GM18507 (cell line): ENCODE measurements around the gene C19orf47.
"Not testable (repeated sequence)": the region's sequence is repeated elsewhere in the genome, so short reads cannot be mapped to it uniquely, and the experiment has no call there.

ENCODE experiments used
- DNase-seq: peaks from one replicate; pipeline ENCODE4 v3.0.0; 2011; ENCODE audit warnings: low read depth; ENCODE audit not compliant: insufficient read length; ENCODE audit errors: extremely low spot score
- FAIRE-seq: peaks from 2 replicates; lab custom pipeline; 2011; peaks lifted over from hg19 to GRCh38; lab: Jason Lieb, UNC

The C19orf47 gene

DNA sequence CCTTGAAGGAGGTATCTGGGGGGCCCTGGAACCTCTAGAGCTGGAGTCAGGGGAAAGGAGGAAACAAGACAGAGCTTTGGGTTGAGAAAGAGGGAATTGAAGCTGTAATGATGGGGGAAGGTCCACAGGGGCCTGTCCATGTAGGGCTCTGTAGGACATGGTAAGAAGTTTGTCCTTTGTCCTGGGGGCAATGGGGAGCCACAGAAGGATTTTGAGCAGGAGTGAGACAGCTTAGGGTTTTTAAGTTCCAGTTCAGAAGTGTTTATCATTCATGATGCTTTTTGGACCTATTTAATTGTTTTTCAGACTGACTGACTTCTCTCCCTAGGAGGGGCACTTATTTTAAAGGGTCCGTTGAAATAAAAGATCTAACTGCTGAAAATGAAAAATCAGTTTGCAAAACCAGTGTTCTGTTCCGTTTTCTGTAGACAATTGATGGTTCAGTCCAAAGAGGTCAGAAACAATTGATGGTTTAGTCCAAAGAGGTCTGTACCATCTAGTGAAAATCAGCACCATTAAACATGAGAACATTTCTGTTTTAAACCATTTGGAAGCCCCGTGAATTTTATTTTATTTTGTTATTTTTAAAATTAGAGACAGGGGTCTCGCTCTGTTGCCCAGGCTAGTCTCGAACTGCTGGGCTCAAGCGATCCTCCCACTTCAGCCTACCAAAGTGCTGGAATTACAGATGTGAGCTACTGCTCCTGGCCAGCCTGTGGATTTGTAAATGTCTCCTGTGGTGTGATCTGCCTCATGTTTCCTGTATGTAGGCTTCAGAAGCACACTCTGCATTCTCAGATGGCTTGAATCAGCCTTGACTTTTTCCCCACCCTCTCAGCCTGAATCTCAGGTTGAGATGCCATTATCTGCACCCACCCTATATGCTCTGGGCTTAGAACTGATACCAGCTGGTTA, 8.7 kb upstream of the C19orf47 start:
- DNase-seq: no peak
- no peak for FAIRE-seq

DNA sequence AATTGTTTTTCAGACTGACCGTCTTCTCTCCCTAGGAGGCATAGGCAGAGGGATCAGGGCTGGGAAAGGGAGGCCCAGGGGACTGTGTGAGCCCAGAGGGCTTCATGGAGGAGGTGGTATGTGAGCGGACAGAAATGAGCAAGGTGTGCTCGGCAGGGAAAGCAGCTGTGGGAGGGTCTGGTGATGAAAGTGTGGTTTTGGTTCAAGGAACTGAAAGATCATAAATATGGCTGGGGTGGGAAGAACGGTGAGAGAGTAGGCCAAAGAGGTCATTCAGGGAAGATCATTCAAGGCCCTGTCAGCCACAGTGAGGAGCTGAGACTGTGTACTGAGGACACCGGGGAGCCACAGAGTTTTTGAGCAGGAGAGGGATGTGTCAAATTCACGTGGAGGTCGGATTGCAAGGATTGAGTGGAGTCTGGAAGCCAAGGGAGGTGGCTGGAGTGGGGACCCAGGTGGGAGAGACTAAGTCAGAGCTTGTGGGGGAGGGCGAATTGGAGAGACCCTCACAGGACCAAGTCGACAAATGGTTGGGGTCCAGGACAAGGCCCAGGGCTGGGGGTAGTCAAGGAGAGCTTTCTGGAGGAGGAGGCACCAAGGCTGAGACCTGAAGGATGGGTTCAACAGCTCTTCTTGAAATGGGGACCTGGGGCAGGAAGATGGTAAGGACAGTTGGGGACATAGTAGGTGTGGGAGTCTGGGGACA, 7.9 kb upstream of the C19orf47 start:
- FAIRE-seq (peak; percentile 81), DNase-seq (no peak)

DNA sequence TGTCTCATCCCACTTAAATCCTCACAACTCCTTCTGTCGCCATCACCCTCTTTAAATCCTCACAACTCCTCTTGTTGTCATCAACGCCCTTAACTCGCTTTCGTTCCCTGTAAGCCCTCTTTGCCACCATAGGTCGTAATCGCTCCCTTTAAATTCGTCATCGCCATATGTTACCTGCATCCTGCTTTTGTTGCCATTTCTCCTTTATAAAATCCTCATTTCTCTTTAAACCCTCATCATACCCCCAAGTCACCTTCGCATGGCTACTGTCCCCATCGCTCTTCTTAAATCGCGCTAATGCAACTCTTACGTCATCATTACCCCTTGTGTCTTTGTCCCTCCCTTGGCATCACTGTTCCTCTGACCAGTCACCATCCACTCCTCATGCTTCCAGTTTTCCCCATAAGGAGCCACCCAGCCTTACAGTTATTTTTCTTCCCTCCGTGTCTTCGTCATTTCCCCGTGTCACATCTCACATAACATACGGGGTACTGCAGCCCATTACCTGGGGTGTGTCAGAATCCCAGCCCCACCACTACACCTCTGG, 837 bp upstream of the C19orf47 start:
- no peak for DNase-seq
- no peak for FAIRE-seq

DNA sequence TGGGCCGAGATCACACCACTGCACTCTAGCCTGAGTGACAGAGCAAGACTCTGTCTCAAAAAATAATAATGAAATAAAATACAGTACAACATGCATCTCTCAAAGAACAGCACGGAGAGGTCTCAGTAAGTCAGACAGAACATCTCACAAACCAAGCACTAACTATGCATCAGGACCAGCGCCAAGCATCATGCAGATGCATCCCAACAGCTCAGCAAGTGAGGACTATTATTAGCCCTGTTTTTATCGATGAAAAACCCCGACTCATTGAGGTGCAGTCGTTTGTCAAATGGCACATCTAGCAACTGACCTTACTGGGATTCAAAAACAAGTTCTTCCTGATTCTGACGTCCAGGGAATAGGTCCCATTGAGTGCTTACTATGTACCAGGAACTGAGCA, 3.8 kb downstream of the C19orf47 start:
- DNase-seq: no peak
- FAIRE-seq: no peak

DNA sequence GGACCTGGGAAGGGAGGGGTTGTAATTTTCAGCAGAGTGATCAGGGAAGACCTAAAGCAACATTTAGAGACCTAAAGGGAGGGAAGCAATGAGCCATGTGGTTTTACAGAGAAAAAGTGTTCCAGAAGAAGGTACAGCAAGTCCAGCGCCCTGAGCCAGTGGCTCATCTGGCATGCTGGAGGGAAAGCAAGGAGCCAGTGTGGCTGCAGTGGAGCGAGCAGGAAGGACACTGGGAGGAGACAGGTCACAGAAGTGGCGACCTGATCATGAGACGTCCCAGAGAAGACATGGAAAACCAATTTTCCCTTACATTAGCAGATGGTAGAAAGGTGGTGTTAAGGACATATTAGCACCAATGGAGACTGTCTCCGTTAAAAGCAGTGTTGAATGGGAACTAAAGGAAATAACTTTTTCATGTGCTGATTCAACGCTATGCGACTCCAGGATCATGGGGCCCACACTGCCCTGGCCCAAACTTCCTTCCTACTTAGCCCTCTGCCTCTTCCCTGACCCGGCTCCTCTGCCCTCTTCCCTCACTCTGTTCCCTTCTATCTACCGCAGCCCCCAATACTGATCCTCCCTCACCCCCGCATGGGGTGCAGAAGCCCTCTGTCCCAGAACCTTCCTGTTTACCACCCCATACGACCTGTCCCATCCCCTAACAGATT, 5.4 kb downstream of the C19orf47 start:
- FAIRE-seq (no peak), DNase-seq (no peak)

DNA sequence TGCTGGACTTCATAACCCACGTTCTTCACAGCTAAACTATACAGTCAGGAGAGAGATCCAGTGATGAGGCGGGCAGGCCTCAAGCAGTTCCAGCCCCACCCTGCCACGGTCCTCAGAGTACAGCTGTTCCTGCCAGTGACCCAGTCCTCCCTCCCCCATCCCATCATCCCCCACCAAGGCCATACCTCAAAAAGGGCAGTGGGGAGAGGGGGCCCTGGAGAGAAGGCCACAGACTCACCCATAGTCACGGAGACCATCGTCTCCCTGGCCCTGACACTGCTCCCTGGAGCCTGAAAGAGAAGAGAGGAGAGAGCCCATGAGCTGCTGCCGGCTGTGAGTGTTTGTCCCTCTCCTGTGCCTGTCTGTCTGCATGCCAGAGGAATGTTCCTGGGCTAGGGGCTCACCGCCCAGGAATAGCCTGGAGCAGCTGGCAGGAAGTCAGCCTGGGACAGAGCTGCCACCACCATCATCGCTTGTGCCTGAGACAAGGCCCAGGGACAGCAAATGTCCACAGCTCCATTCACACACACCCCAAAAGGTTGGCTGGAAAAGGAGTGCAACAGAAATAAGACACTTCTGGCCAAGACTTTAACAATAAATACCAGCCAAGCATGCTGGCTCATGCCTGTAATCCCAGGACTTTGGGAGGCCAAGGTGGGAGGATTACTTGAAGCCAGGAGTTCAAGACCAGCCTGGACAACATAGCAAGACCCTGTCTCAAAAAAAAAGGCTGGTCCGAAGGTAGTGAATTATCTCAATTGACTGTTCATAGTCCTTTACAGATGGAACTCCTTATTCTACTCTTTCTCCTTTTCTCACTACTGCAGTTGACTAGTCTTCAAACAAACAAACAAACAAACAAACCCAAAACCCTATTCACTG, 6.4 kb downstream of the C19orf47 start:
- no peak for FAIRE-seq
- no peak for DNase-seq

DNA sequence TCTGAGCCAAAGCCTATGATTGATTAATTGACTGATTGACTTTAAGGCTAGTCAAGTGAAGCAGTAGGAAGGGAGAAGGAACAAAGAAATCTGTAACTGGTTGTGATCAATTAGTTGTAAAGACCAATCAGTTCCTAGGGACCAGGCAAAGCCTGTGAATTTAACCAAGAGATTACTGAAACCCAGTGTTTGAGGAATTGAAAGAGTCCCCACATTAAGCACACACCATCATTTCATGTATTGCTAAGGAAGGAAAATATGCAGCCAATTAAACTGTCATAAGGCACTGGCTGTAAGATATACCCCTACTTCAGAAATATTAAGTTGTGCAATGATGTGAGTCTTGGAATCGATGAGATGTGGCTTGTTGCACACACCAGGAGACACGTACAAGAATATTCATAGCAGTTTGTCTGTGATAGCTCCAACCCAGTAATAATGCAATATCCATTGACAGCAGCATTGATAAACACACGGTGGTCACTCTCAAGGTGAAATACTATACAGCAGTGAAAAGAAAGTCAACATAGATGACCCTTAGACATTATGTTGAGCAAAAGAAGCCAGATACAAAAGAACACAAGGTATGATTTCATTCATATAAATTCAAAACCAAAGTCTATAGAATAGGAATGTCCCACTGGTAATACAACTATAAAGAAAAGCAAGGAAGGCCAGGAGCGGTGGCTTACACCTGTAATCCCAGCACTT, 9.0 kb downstream of the C19orf47 start:
- DNase-seq (no peak), FAIRE-seq (no peak)

DNA sequence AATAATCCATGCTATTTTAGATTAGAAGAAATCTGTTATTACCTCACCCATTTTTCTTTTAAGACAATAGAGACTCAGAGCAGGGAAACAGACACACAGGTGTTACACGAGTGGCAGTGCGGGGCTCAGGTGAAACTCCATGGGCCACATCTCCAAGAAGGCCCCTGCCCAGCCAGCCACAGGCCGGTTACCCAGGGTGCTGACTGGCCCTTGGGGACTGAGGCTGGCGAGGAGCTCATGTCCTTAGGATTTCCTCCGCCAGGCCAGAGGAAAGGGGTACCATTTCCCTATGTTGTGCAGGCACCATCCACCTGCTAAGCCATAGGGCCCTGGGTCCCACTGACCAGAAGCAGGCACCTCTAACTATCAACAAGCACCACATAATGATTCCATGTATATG, 10.6 kb downstream of the C19orf47 start:
- no peak for DNase-seq
- no peak for FAIRE-seq

DNA sequence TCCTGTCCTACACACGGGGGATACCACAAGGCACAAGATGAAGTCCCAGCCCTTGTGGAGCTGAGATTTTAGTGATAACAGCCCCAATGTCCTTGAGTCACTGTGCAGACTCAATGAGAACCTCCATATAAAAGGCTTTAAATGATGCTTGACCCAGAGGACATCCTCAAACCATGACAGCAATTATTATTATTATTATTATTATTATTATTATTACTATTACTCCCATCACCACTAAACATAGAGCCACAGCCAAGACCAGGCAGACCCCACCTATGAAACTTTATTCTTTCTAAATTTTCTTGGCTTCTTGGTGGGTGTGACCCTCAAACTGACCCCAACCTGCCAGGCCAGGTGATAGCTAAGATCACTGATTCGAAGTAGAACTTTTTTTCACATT, 11.1 kb downstream of the C19orf47 start:
- FAIRE-seq: no peak
- DNase-seq: no peak

DNA sequence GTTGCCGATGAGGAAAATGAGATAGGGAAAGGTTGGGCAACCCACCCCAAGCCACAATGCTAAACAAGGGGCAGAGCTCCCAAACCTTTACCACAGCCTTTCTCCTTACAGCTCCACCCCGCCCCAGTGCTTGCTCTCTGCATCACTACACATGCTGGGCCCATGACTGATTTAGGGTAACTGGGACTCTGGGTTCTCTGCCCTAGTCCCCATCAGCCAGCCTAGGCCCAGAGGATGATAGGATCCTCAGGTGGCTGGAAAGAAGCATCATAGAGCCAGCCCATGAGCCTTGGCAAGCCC, 11.6 kb downstream of the C19orf47 start:
- DNase-seq: no peak
- no peak for FAIRE-seq

DNA sequence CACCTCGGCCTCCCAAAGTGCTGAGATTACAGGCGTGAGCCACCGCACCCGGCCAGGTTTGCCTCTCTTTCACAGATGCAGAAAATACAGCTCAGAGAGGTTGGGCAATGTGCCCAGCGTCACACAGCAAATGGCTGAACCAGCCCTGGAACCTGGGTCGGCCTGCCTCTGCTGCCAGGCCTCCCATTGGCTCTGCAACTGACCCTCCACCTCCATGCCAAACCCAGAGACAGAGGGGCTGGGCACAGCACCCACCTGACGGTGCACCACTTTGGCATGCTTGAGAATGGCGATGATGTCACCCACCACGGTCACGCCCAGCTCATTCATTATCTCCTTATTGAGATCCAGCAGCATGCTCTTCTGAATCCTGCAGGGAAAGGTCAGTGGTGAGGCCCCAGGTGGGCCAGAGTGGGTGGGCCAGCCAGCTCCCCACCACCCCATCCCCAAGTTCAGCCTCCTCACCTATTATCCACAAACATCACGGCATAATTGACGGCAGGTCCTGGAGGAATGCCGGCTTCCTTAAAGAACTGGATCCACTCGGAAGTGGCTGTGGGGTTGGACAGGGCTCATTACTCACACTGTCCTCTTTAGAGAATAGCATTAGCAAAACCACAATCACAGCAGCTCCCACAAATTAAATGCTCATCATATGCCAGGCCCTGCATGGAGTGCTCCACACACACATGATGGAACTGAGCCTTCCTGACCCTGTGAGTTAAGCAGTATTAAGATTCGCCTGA, 12.2 kb downstream of the C19orf47 start:
- FAIRE-seq (no peak), DNase-seq (no peak)

DNA sequence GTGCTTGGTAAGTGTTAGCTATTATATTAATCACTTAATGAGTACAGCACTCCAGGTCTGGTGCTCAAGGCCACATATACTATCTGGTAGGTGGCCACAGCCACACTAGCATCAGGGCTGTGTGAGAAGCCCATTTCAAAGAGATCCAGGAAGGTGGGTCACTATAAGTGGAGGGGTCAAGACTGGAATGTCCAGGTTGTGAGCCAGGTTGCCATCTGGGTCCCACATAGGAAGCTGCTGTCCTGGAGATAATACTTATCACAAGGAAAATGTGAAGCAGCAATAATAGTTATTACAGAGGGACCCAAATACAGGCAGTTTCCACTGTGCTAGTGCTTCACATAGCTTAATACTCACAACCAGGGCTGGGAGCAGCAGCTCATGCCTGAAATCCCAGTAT, 13.1 kb downstream of the C19orf47 start:
- DNase-seq (no peak), FAIRE-seq (no peak)

DNA sequence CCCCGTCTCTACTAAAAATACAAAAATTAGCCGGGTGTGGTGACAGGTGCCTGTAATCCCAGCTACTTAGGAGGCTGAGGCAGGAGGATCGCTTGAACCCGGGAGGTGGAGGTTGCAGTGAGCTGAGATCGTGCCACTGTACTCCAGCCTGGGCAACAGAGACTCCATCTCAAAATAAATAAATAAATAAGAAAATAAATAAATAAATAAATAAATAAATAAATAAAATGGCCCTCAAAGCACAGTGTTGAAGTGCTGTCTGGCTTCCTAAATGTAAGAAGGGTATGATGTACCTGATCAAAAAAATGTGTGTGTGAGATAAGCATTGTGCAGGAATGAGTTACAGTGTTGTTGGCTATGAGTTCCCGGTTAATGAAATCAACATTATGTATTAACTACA, 15.1 kb downstream of the C19orf47 start:
- DNase-seq, FAIRE-seq: not testable (repeated sequence)

DNA sequence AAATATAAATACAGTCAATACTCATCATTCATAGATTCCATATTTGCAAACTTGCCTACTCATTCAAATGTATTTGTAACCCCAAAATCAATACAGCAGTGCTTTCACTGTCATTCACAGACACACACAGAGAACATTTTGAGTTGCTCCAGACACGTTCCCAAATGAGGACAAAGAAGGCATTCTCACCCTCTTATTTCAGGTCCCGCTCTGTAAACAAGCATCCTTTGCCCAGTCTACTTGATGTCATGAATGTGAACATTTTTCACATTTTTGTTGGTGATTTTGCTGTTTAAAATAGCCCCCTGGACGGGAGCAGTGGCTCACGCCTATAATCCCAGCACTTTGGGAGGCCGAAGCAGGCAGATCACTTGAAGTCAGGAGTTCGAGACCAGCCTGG, 15.5 kb downstream of the C19orf47 start:
- DNase-seq (no peak), FAIRE-seq (no peak)

DNA sequence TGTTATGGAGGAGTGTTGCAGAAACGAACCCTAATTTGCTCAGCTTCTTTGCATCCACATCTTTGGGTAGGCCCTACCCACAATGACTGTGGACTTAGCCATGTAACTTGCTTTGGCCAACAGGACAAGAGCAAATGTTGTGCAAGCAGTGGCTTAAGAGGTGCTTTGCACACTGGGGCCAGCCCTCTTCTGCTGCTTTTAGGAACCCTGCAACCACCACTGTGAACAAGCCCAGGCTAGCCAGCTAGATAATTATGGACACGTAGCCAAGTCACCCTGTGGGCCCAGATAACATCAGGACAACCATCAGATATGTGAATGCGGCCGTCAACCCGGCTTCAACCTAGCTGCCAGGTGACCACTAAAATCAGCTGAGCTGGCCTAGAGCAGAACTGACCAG, 17.1 kb downstream of the C19orf47 start:
- DNase-seq (no peak), FAIRE-seq (no peak)

DNA sequence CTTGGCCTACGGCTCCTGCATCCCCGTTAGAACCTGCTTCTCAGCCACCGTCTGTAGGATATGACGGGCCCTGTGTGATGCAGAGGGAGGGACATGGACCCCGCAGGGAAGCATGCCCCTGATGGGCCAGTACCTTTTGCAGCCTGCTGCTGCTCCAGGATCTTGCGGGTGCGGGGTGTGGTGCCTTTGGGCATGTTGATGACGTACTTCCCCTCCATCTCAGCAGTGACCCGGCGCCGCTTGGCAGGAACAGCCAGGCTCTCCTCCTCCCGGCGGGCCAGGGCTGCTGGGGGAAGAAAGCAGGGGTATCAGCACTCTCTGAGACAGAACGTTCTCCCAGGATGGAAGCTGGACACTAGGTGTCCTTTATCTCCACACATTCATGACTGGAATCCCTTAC, 22.0 kb downstream of the C19orf47 start:
- DNase-seq: no peak
- FAIRE-seq: no peak

DNA sequence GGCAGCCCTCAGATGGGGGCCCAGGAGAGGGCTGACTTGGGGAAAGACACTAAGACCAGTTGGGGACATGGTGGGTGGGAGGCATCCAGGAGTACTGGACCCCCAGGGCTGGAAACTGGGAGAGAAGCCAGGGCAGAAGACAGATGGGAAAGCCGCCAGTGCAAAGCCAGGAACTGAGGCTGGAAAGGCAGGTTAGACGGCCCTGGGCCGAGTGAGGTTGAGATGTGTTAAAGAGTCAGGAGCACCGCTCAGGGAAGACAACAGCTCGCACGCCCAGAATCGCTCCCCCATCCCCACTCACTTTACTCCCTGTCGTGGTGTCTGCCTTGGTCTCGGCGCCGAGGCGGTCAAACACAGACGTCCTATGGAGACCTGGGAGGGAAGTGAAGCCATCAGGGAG, 24.5 kb downstream of the C19orf47 start:
- no peak for DNase-seq
- no peak for FAIRE-seq

DNA sequence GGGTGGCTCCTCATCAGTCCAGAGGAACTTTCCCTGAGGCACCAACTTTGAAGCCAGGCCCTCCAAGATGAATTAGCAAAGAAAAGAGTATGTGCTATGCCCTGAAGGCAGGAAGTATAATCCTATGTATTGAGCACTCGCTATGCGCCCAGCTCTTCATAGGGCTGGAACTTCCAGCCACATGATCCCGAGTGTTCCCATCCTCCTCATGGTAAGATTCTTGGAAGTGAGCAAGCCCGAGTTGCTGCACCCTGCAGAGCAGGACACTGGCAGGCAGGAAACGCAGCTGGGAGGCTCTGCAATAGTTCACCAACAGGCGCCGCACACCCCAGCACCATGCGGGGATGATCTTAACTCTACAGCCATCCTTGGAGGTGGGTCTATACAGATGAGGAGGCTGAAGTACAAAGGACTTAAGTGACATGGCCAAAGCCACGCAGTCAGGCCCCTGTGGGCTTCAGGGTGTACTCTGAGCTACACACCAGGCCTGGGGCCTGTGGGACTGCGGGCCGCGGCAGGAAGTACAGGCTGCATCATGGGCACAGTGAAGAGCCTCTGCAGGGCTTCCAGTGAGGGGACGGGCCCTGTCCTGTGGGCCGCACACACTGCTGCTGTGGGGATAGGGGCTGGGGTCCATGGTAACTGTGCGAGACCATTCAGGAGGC, 25.1 kb downstream of the C19orf47 start:
- no peak for FAIRE-seq

More for the DNA sequence above, 25.1 kb downstream of the C19orf47 start:
- no peak for DNase-seq
